HepG2 (cell line): ENCODE results near the gene DTNB. TPM values are rescaled to one million over a fixed set of nuclear protein-coding genes. Genes with fewer than 3 reads are reported as not detected.

Source experiments
- DR1 ChIP-seq: sonication (generic); formaldehyde crosslinking; IDR thresholded peaks from 2 replicates; pipeline ENCODE4 v1.8.0; 2021; ENCODE audit warnings: mild to moderate bottlenecking, missing genetic modification reagents, inconsistent platforms
- FOXC1 ChIP-seq: sonication (generic); formaldehyde crosslinking; IDR thresholded peaks from 2 replicates; pipeline ENCODE4 v1.8.0; 2022; ENCODE audit warnings: mild to moderate bottlenecking, missing genetic modification reagents, borderline replicate concordance
- HMGXB4 ChIP-seq, 2 experiments: sonication (generic) in 1 of 2; formaldehyde crosslinking in 1 of 2; IDR thresholded peaks; 2 replicates each; pipeline versions ENCODE4 v1.4.0 to v1.6.1; 2018 to 2020; ENCODE audit warnings: missing genetic modification reagents in 2 of 2, borderline replicate concordance in 1 of 2, low read depth in 1 of 2, mild to moderate bottlenecking in 1 of 2, missing biosample characterization in 1 of 2
- MEIS2 ChIP-seq: sonication (generic); formaldehyde crosslinking; IDR thresholded peaks from 2 replicates; pipeline ENCODE4 v1.9.0; 2021; ENCODE audit warnings: mild to moderate bottlenecking, missing genetic modification reagents
- NFYC ChIP-seq: IDR thresholded peaks from 2 replicates; pipeline ENCODE4 v1.6.1; 2016; ENCODE audit warnings: missing genetic modification reagents, missing compliant biosample characterization
- TRIM22 ChIP-seq: fragments of 450-650 bp; IDR thresholded peaks from 2 replicates; pipeline ENCODE4 v1.6.1; 2017
- ZFP91 ChIP-seq: sonication (generic); formaldehyde crosslinking; IDR thresholded peaks from 2 replicates; pipeline ENCODE4 v1.9.0; 2022; ENCODE audit warnings: missing genetic modification reagents, mild to moderate bottlenecking, borderline replicate concordance
- ZNF292 ChIP-seq: sonication (generic); formaldehyde crosslinking; IDR thresholded peaks from 2 replicates; pipeline ENCODE4 v1.8.1; 2022; ENCODE audit warnings: mild to moderate bottlenecking, low read depth, missing genetic modification reagents, borderline replicate concordance
- ZNF432 ChIP-seq: sonication (generic); formaldehyde crosslinking; IDR thresholded peaks from 2 replicates; pipeline ENCODE4 v1.5.0; 2020; ENCODE audit warnings: missing genetic modification reagents, mild to moderate bottlenecking, borderline replicate concordance
- ZNF550 ChIP-seq: sonication (generic); formaldehyde crosslinking; IDR thresholded peaks from 2 replicates; pipeline ENCODE4 v1.4.0; 2020; ENCODE audit warnings: mild to moderate bottlenecking, missing genetic modification reagents, borderline replicate concordance
- ZNF784 ChIP-seq: sonication (generic); formaldehyde crosslinking; IDR thresholded peaks from 2 replicates; pipeline ENCODE4 v1.5.1; 2020; ENCODE audit warnings: missing genetic modification reagents, mild to moderate bottlenecking, borderline replicate concordance
- ZNF788 ChIP-seq: sonication (generic); formaldehyde crosslinking; IDR thresholded peaks from 2 replicates; pipeline ENCODE4 v1.5.0; 2020; ENCODE audit warnings: mild to moderate bottlenecking, missing genetic modification reagents, borderline replicate concordance
- ZSCAN31 ChIP-seq: sonication (generic); formaldehyde crosslinking; IDR thresholded peaks from 2 replicates; pipeline ENCODE4 v1.5.0; 2020; ENCODE audit warnings: low read depth, mild to moderate bottlenecking, missing genetic modification reagents
- polyA plus RNA-seq, 8 experiments: library from polyadenylated mRNA; depleted of rRNA in 3 of 8; stranded (reverse) in 7 of 8; unstranded in 1 of 8; fragments of >200 nt; fragmentation: Illumina TruSeq in 4 of 8; extraction: Trizol in 4 of 8; gene quantifications; 2 replicates each; pipeline versions ENCODE4 v1.2.1 to v1.2.3, GENCODE V29; 2011 to 2016; ENCODE audit warnings: low read depth in 4 of 8, missing spikeins in 1 of 8, mixed read lengths in 1 of 8; ENCODE audit not compliant: insufficient read depth in 1 of 8
- total RNA-seq, 5 experiments: library from RNA; depleted of rRNA; stranded (reverse); fragments of >200 nt; fragmentation: Illumina TruSeq; extraction: Trizol; gene quantifications; 2 replicates each; pipeline ENCODE4 v1.2.3, GENCODE V29; 2016; ENCODE audit warnings: low read depth in 1 of 5
- TF ChIP-seq, protein P1 (sequence below): sonication (generic); formaldehyde crosslinking; IDR thresholded peaks from 2 replicates; pipeline ENCODE4 v1.9.0; 2021; ENCODE audit warnings: missing genetic modification reagents, mild to moderate bottlenecking, borderline replicate concordance

DTNB gene
- total and polyA plus RNA-seq, 2 of the 13 experiments (the other 11 are each of a cell fraction or from before 2014, with no cell fraction given) = 14.4 to 23.9 TPM

DNA sequence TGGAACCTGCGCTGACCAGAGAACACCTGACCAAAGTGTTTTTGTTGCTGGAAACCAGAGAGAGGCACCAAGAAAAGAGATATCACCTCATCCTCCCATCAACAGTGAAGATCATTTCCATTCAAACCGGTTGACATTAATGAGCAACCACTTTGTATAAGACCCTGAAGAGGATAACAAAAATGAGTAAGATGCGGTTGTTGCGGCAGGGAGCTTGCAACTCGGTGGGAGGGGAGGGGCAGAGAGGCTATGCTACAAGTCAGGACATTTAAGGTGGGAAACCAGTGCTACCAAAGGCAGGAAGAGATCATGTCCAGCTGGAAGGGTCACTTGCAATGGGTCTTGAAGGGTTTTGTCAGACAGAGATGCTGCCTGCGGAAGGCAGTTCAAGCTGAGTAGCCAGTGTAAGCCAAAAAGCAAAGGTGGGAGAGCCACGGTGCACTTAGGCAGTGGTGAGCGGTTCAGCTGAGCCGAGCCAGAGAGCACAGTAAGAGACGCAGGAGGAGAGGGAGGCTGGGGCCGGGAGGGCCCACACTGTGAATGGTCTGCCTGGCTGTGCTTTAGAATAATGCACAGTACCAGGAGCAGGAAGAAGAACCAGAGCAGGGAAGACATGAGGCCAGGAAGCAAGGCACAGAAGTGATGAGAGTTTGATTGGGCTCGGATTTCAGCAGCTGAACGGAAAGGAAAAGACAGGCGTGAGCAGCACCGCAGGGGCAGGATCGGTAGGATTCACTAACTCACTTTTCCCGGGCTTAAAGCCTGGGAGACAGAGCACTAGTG, 24.4 kb upstream of the DTNB start (continued):
- TF ChIP-seq ZNF784 (0 out of 2 replicates have a peak, but pooled peaks have one; percentile 50), MEIS2 (CRISPR knock-in tag) (no peak), NFYC (CRISPR knock-in tag) (no peak), ZNF432 (CRISPR knock-in tag) (0 out of 2 replicates have a peak, but pooled peaks have one; percentile 34), TRIM22 (no peak), ZNF550 (CRISPR knock-in tag) (0 out of 2 replicates have a peak, but pooled peaks have one; percentile 40), ZFP91 (0 out of 2 replicates have a peak, but pooled peaks have one; percentile 21), FOXC1 (peak; percentile 50; the same call in 1 of the 2 replicates), ZNF788 (CRISPR knock-in tag) (peak; percentile 31; the same call in 1 of the 2 replicates), ZNF292 (CRISPR knock-in tag) (0 out of 2 replicates have a peak, but pooled peaks have one; percentile 49), ZSCAN31 (0 out of 2 replicates have a peak, but pooled peaks have one; percentile 39), DR1 (CRISPR knock-in tag) (no peak), HMGXB4 (CRISPR knock-in tag; IDR thresholded peaks at IDR 0.05; ENCODE audit: borderline replicate concordance in 1 of 2, low read depth in 1 of 2) (peak in 1 of 2 experiments; percentile 27; a peak in 1 of 4 replicates)
- TF ChIP-seq, protein P1, sequence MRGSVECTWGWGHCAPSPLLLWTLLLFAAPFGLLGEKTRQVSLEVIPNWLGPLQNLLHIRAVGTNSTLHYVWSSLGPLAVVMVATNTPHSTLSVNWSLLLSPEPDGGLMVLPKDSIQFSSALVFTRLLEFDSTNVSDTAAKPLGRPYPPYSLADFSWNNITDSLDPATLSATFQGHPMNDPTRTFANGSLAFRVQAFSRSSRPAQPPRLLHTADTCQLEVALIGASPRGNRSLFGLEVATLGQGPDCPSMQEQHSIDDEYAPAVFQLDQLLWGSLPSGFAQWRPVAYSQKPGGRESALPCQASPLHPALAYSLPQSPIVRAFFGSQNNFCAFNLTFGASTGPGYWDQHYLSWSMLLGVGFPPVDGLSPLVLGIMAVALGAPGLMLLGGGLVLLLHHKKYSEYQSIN = no peak
